Transverse colon (tissue), 4 donors: ENCODE data around the gene ZNF283. TPM values are rescaled to one million over a fixed set of nuclear protein-coding genes. Genes with fewer than 3 reads are reported as not detected.

Experiments used
- DNase-seq: peaks from one replicate; pipeline ENCODE4 v3.0.0-alpha.2; 2019
- H3K27ac ChIP-seq, 4 donors: fragments of 200-600 bp; sonication (generic); 2 replicates each; pipeline ENCODE4 v1.5.1; 2016 to 2018; ENCODE audit warnings: inconsistent platforms in 4 of 4
- H3K27me3 ChIP-seq: fragments of 200-600 bp; sonication (generic); 2 replicates; pipeline ENCODE4 v1.5.1; 2017; ENCODE audit warnings: inconsistent platforms
- H3K36me3 ChIP-seq, 4 donors: fragments of 200-600 bp; sonication (generic); 2 replicates each; pipeline ENCODE4 v1.5.1; 2017 to 2019; ENCODE audit warnings: inconsistent platforms in 4 of 4
- H3K4me1 ChIP-seq, 4 donors: fragments of 200-600 bp; sonication (generic); 2 replicates each; pipeline ENCODE4 v1.5.1; 2017 to 2020; ENCODE audit warnings: inconsistent platforms in 4 of 4
- H3K4me3 ChIP-seq, 4 donors: fragments of 200-600 bp; sonication (generic); 1 replicate in 1 of 4; 2 replicates in 3 of 4; pipeline versions ENCODE4 v1.5.1 to v1.6.1; 2017 to 2019; ENCODE audit warnings: inconsistent platforms in 4 of 4
- H3K9me3 ChIP-seq, 2 donors: fragments of 200-600 bp; sonication (generic); 2 replicates each; pipeline ENCODE4 v1.5.1; 2017 to 2019; ENCODE audit warnings: inconsistent platforms in 2 of 2
- CTCF ChIP-seq, 5 experiments: fragments of 200-600 bp in 3 of 5; fragments of 450-650 bp in 2 of 5; sonication (generic) in 3 of 5; IDR thresholded peaks; 1 replicate in 2 of 5; 2 replicates in 3 of 5; pipeline ENCODE4 v1.5.1; 2016 to 2017; ENCODE audit warnings: antibody characterized with exemption in 5 of 5, inconsistent platforms in 3 of 5, mild to moderate bottlenecking in 2 of 5, moderate library complexity in 1 of 5
- EP300 ChIP-seq: sonication (generic); formaldehyde crosslinking; IDR thresholded peaks from one replicate; pipeline ENCODE4 v1.6.1; 2017; ENCODE audit warnings: antibody characterized with exemption, low read depth
- POLR2A ChIP-seq: fragments of 450-650 bp; IDR thresholded peaks from one replicate; pipeline ENCODE4 v1.6.1; 2016; ENCODE audit warnings: antibody characterized with exemption, mild to moderate bottlenecking, moderate library complexity
- POLR2AphosphoS5 ChIP-seq, 3 donors: sonication (generic); formaldehyde crosslinking; IDR thresholded peaks; one replicate each; pipeline ENCODE4 v1.6.1; 2016; ENCODE audit warnings: antibody characterized with exemption in 3 of 3
- WGBS, 2 donors: methylation state at CpG; one replicate each; pipeline ENCODE4 v1.1.5; 2018; ENCODE audit warnings: low coverage in 1 of 2; 5-methylcytosine and 5-hydroxymethylcytosine counted together
- in situ Hi-C, 4 donors: fragments of 200-750 bp; cut with MboI; loops; one replicate each; pipeline versions ENCODE4 v1.15.0 to v1.15.1; 2017; ENCODE audit warnings: low sequenced_read_pairs in 3 of 4, low pct_ligation_motif_present in 1 of 4, low pct_unique_long_range_greater_than_20kb in 1 of 4
- intact Hi-C: fragments of 100-400 bp; cut with DNase I; formaldehyde crosslinking; loops from one replicate; pipeline ENCODE4 v1.15.1; 2023; ENCODE audit warnings: low total_unique reads
- total RNA-seq, 4 donors: library from RNA; depleted of rRNA; stranded (reverse); fragments of >200 nt; gene quantifications; one replicate each; pipeline ENCODE4 v1.1.0, GENCODE V29; 2016

ZNF283 gene
- total RNA-seq, 4 donors from 2014 or later: 10.9 to 168 (median 17.8) TPM

GRCh38 chr19:43798026-43798545 lies 29.0 kb upstream of the ZNF283 start:
- in situ Hi-C loops: no loop called here
- H3K27me3 ChIP-seq: peaks cover 6% of the 10 kb centered on the region

GRCh38 chr19:43798546-43799409 lies 28.3 kb upstream of the ZNF283 start:
- Histone ChIP-seq H3K9me3 (no peaks in the 10 kb centered on the region), H3K36me3 (no peaks in the 10 kb centered on the region), H3K27ac (peak overlapping the region in 2 of 4 donors; percentile 34 to 51), H3K4me3 (peak overlapping the region; percentile 2 to 58 (median 32)), H3K4me1 (peaks cover 0 to 16% (median 14%) of the 10 kb centered on the region in 4 donors), H3K27me3 (peaks cover 3% of the 10 kb centered on the region)
- DNase-seq: peak; percentile 69
- 26 to 39% methylated on average over 10 to 69 of the region's 70 CpGs for WGBS, 2 donors
- TF ChIP-seq POLR2AphosphoS5 (IDR thresholded peaks at IDR 0.05) (peak in 1 of 3 donors; percentile 25), POLR2A (peak; percentile 47), CTCF (IDR thresholded peaks at IDR 0.05) (no peak), EP300 (no peak)
- in situ Hi-C loops: no loop called here
- intact Hi-C loops: no loop called here

More at GRCh38 chr19:43798026-43798545, 29.0 kb upstream of the ZNF283 start:
- Histone ChIP-seq H3K4me3 (peak overlapping the region in 3 of 4 donors; percentile 24 to 58 (median 41)), H3K36me3 (no peaks in the 10 kb centered on the region), H3K27ac (no peak overlapping the region), H3K9me3 (no peaks in the 10 kb centered on the region), H3K4me1 (peaks cover 0 to 16% (median 14%) of the 10 kb centered on the region in 4 donors)
- WGBS, 2 donors: 70% methylated on average over 5 of the region's 5 CpGs; no CpG with 5 or more reads in 1 of the 2 donors
- DNase-seq: no peak
- TF ChIP-seq POLR2AphosphoS5 (IDR thresholded peaks at IDR 0.05): no peak
- TF ChIP-seq CTCF (IDR thresholded peaks at IDR 0.05): no peak
- TF ChIP-seq POLR2A: no peak
- no peak for TF ChIP-seq EP300
- intact Hi-C loops: no loop called here

- peak; percentile 60 for DNase-seq
- Histone ChIP-seq H3K9me3 (no peaks in the 10 kb centered on the region), H3K36me3 (no peaks in the 10 kb centered on the region), H3K4me3 (no peak overlapping the region), H3K27ac (peak overlapping the region in 3 of 4 donors; percentile 10 to 51 (median 34)), H3K27me3 (no peaks in the 10 kb centered on the region), H3K4me1 (peaks cover 0 to 16% (median 14%) of the 10 kb centered on the region in 4 donors)
- in situ Hi-C loops (loop anchor here in 1 of 4 donors (25.0 kb wide), 1 partner anchor 362 kb away; no protein-coding TSS in a partner anchor), intact Hi-C loops (no loop called here)
- TF ChIP-seq CTCF (IDR thresholded peaks at IDR 0.05) (no peak), POLR2AphosphoS5 (IDR thresholded peaks at IDR 0.05) (peak; percentile 16 to 54 (median 19)), EP300 (no peak)
- WGBS, 2 donors: 54 to 100% methylated on average over 3 to 6 of the region's 6 CpGs
Observed at GRCh38 chr19:43799502-43800142, 27.5 kb upstream of the ZNF283 start.
